ENCODE measurements around the gene LRRC7.
"Not testable (repeated sequence)": the region's sequence is repeated elsewhere in the genome, so short reads cannot be mapped to it uniquely, and the experiment has no call there.

The LRRC7 gene

DNA sequence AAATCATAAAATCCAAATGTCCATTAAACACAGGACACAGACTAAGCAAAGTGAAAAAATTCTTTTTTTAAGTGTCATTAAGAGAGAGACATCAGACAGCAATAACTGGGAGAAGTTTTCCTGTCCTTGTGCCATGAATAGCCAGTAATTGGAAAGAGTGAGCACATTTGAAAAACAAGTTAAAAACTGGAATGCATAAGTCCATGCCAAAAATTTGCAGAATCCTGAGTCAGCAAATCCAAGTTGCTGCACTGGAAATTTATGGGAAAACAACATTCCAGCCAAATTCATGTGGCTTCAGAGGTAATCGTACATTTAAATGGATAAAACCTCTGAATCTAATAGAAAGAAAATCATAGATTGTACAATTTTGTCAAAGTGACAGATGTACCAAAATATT is 346.3 kb downstream of the LRRC7 start:
- DNase-seq (ENCODE audit: insufficient read length, low spot score) (no peak), FAIRE-seq (no peak)
- TF ChIP-seq, protein P1, sequence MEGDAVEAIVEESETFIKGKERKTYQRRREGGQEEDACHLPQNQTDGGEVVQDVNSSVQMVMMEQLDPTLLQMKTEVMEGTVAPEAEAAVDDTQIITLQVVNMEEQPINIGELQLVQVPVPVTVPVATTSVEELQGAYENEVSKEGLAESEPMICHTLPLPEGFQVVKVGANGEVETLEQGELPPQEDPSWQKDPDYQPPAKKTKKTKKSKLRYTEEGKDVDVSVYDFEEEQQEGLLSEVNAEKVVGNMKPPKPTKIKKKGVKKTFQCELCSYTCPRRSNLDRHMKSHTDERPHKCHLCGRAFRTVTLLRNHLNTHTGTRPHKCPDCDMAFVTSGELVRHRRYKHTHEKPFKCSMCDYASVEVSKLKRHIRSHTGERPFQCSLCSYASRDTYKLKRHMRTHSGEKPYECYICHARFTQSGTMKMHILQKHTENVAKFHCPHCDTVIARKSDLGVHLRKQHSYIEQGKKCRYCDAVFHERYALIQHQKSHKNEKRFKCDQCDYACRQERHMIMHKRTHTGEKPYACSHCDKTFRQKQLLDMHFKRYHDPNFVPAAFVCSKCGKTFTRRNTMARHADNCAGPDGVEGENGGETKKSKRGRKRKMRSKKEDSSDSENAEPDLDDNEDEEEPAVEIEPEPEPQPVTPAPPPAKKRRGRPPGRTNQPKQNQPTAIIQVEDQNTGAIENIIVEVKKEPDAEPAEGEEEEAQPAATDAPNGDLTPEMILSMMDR (IDR thresholded peaks at IDR 0.05; ENCODE audit: insufficient read depth, missing control alignments), result no peak

DNA sequence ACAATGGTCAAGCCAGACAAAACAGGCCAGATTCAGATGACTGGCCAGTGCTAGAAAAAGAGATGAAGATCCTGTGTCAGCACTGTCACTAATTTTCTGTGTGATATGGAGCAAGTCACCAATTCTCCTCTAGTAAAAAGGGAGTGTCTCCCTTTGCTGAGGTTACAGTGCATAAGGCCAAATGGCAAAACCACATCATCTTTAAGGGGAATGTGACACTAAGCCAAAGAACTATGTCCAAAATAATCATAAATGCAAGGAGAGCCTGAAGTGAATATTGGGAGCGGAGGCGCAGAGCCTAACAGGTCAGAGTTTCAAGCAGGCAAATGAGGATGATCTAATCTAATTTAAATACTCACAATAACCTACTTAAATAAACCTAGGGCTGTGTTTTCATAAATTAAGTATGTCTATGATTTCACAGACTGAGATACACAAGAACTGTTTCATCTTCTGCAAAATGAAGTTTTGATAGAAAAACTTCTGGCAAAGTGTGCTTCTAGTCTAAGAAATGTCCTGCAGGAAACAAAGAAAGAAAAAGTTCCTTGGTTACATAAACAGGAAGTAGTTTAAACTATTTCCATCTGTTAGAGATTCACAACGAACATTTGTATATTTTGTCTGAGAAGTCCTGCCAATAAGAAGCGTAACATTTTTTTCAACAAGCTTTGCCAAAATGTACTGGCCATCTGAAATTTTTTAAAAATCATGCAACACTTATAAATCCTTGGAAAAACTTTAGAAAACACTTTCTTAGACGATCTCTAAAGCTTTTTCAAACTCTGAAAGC is 347.4 kb downstream of the LRRC7 start:
- DNase-seq (ENCODE audit: insufficient read length, low spot score) (no peak), FAIRE-seq (no peak)
- TF ChIP-seq, protein P1 (IDR thresholded peaks at IDR 0.05; ENCODE audit: insufficient read depth, missing control alignments), result no peak

DNA sequence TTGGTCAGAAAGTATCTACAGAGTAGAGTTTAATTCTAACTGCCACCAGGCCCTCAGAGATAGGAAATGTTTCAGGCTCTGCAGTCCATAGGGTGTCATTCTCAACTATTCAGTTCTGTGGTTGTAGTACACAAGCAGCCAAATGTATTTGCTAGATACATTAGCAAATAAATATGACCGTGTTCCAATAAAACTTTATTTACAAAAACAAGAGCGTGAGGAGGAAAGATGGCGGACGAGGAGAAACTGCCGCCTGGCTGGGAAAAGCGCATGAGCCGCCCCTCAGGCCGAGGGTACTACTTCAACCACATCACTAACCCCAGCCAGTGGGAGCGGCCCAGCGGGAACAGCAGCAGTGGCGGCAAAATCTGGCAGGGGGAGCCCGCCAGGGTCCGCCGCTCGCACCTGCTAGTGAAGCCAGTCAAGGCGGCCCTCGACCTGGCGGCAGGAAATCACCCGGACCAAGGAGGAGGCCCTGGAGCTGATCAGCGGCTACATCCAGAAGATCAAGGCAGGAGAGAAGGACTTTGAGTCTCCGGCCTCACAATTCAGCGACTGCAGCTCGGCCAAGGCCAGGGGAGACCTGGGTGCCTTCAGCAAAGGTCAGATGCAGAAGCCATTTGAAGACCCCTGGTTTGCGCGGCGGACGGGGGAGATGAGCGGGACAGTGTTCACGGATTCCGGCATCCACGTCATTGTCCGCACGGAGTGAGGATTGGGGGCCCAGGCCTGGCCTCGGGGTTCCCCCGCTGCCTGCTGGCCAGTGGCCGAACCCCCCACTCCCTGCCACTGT is 351.6 kb downstream of the LRRC7 start:
- FAIRE-seq (no peak), DNase-seq (ENCODE audit: insufficient read length, low spot score) (no peak)
- TF ChIP-seq, protein P1 (IDR thresholded peaks at IDR 0.05; ENCODE audit: insufficient read depth, missing control alignments), result no peak

DNA sequence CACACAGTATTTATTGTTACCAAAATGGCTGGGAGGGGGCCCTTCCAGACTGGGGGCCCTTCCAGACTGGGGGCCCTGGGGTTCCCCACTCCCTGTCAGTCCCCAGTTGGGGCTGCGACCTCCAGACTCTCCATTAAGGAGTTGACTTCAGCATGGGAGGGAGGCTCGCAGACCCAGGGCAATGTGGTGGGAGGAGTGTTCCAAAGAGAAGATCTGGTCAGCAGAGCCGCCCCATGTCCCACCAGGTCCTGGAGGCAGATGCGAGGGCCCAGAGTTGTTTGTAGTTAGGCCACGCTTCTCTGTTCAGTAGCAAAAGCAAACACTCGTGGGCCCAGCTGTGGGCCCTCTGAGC is 352.2 kb downstream of the LRRC7 start:
- TF ChIP-seq, protein P1 (IDR thresholded peaks at IDR 0.05; ENCODE audit: insufficient read depth, missing control alignments), result no peak
- FAIRE-seq, result no peak
- no peak for DNase-seq (ENCODE audit: insufficient read length, low spot score)

DNA sequence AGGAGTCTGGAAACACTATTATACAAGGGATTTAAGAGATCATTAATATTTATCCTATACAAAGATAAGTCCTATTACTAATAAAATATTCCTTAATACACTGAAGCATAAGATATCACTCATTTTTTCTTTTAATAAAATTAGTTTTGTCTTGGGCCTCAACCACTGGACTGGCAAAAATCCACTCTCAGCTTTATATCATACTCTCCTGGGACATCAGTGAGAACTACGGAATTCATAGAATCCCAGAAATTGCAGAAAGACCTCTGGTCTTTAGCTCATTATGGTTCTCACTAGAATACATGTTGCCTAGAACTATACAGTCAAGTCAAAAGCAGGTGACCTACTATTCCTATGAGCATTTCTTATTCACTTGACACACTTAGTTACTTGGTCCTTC is 352.7 kb downstream of the LRRC7 start:
- TF ChIP-seq, protein P1 (IDR thresholded peaks at IDR 0.05; ENCODE audit: insufficient read depth, missing control alignments), result no peak
- FAIRE-seq (no peak), DNase-seq (ENCODE audit: insufficient read length, low spot score) (no peak)

DNA sequence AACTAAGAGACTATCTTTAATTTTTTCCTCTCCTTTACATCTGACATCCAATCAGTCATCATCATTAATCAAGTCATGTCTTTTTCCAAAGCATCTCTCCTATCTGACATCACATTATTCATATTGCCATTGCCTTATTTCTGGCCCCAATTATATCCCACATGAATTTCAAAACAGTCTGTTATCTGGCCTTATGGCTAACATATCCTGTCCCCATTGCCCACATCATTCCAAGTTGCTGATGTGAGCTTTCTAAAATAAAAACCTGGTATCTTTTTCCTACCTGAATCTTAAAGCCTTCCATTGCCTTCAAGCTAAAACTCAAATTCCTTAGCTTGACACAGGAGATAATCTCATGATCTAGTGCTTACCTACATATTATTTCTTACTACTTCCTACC is 353.8 kb downstream of the LRRC7 start:
- FAIRE-seq, result no peak
- TF ChIP-seq, protein P1 (IDR thresholded peaks at IDR 0.05; ENCODE audit: insufficient read depth, missing control alignments), result no peak
- no peak for DNase-seq (ENCODE audit: insufficient read length, low spot score)

DNA sequence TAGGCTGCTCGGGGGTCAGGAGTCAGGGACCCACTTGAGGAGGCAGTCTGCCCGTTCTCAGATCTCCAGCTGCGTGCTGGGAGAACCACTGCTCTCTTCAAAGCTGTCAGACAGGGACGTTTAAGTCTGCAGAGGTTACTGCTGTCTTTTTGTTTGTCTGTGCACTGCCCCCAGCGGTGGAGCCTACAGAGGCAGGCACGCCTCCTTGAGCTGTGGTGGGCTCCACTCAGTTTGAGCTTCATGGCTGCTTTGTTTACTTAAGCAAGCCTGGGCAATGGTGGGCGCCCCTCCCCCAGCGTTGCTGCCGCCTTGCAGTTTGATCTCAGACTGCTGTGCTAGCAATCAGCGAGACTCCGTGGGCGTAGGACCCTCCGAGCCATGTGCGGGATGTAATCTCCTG is 360.5 kb downstream of the LRRC7 start:
- DNase-seq (ENCODE audit: insufficient read length, low spot score); FAIRE-seq: not testable (repeated sequence)

All from D721Med (cell line).